NCI-H1436 treated with DMSO at 0.1 percent for 48 hours (cell line): ENCODE measurements around the gene CCDC187.
"Not testable (repeated sequence)": the region's sequence is repeated elsewhere in the genome, so short reads cannot be mapped to it uniquely, and the experiment has no call there.

Source experiments
- DNase-seq: peaks from one replicate; lab custom pipeline; 2025; lab: John Stamatoyannopoulos, UW

The CCDC187 gene

DNA sequence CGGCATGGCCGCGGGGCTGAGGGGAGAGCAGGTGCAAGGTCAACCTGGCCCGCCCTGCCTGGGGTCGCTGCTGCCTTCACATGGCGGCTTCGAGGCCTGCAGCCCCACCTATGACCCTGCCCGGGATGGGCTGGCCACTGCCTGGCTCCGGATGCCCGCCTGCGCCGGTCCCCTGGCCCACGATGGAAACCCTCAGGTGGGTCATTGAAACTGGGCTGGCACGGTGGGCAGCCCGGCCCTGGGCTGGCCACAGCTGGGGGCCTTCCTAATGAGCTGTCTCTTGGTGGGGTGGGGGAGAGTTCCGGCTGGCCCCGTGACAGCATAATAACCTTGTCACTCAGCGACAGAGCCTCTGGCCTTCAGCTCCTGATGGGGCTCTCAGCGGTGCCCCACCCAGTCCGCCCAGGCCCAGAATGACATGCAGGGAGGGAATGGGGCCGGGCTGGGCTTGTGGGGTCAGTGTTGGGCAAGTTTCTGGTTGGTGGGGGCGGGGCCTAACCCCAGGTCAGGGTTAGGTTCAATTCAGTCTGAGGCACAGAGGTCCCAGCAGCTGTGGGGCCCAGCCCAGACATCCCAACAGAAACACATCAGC is at the start of gene CCDC187:
TSS of gene CCDC187 (minus strand) at position 270 of the 592 bp plus-strand sequence. CDS start at position 6, 264 bp downstream.
- no peak for DNase-seq

GRCh38 chr9:136353088-136353487 is 49.2 kb upstream of the CCDC187 start:
- no peak for DNase-seq

- DNase-seq = no peak
These were observed 48.8 kb upstream of the CCDC187 start for GRCh38 chr9:136352682-136353081.

DNA sequence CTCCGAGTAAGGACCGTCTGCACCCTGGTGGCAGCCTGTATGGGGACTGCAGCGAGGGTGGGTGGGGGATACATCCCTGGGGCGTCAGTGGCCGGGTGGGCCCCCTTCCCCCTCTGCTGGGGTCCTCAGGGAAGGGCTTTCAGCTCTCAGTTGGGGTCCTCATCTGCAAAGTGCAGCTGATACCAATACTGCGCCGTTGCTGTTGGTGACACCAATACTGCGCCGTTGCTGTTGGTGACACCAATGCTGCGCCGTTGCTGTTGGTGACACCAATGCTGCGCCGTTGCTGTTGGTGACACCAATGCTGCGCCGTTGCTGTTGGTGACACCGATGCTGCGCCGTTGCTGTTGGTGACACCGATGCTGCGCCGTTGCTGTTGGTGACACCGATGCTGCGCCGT is 48.0 kb upstream of the CCDC187 start:
- DNase-seq = not testable (repeated sequence)

DNA sequence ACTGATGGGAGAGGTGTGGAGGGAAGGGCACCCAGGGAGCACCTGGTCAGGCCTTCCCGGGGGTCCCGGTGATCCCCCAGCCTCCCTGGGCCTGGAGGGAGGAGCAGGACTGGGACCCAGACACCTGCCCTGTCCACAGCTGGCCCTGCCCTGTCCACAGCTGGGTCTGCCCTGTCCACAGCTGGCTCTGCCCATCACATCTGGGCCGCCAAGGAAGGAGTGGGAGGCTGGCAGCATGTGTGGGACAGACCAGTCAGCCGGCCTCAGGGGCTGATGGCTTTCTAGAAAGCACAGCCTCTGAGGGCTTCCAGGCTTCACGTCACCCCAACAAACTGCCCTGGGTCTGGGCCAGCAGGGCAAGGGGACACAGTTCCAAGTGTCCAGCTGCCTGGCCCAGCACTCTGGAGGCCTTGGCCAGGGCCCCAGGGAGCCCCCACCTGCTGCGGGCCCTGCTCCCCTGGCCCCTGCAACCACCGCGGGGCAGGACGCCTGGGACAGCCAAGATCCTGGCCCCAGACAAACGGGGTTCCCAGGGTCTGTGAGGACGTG is 47.4 kb upstream of the CCDC187 start:
- DNase-seq = no peak

DNA sequence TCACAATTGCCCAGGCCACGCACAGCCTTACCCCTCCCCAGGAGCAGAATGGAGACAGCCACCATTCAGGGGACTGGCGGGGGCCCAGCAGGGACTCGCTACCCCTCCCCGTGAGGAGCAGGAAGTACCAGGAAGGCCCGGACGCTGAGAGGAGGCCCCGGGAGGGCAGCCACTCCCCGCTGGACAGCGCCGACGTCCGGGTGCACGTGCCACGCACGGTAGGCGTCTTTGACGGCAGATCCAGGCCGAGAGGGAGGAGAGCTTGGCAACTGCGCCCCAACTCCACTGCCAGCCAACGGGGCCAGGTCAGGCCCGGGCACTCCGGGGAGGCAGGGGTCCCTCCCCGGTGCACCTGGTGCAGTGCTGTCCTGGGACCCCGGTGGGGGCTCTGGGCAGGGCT is 45.7 kb upstream of the CCDC187 start:
- DNase-seq = no peak

- DNase-seq = no peak
These were observed 44.8 kb upstream of the CCDC187 start for GRCh38 chr9:136348691-136349090.

DNA sequence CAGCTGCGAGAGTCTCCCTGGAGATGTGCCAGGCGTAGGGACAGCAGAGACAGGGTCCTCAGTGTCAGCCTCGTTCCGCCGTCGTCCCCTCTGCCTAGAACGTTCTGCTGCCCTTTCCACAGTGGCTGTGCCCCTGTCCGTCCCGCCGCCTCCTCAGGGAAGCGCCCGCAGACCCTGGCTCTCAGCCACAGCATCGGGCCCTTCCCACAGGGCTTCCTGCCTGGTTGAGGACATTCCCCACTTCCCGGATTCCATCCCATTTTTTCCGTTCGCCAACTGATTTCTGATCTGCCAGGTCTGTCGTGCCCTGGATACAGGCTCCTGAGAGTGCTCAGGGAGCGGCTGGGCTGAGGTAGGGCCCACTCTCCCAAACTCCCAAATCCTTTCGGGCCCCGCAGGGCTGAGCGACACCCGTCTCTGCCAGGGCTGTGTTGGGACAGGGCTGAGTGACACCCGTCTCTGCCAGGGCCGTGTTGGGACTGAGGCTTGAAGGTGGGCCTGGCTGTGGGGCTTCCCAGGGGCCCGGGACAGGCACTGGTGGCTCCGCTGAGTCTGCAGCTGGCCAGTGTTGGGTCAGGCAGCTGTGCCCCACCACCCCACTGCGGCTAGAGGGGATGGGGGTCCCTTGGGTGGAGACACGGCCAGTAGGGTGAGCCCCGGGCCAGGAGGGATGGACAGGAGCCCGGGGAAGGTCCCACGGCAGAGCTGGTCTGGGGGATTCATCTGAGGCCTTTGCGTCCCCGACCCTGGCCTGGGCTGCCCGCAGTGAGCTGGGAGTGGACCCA is 43.8 kb upstream of the CCDC187 start:
- no peak for DNase-seq

- no peak for DNase-seq
These were observed 43.1 kb upstream of the CCDC187 start for GRCh38 chr9:136346927-136347465.

DNA sequence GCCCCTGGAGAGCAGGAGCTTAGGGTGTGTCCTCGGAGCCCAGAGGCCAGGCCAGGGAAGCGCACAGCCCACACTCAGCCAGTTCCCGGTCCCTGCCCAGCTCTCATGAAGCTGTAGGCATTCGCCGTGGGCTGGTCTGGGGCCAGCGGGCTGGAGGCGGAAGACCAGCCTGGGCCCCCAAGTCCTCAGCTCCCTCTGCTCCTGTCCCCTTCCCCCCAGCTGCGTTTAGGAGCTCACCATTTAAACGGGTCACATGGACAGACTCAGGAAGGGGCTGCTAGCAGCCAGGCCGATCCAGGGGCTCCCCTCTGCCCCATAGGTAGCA is 42.2 kb upstream of the CCDC187 start:
- no peak for DNase-seq

DNA sequence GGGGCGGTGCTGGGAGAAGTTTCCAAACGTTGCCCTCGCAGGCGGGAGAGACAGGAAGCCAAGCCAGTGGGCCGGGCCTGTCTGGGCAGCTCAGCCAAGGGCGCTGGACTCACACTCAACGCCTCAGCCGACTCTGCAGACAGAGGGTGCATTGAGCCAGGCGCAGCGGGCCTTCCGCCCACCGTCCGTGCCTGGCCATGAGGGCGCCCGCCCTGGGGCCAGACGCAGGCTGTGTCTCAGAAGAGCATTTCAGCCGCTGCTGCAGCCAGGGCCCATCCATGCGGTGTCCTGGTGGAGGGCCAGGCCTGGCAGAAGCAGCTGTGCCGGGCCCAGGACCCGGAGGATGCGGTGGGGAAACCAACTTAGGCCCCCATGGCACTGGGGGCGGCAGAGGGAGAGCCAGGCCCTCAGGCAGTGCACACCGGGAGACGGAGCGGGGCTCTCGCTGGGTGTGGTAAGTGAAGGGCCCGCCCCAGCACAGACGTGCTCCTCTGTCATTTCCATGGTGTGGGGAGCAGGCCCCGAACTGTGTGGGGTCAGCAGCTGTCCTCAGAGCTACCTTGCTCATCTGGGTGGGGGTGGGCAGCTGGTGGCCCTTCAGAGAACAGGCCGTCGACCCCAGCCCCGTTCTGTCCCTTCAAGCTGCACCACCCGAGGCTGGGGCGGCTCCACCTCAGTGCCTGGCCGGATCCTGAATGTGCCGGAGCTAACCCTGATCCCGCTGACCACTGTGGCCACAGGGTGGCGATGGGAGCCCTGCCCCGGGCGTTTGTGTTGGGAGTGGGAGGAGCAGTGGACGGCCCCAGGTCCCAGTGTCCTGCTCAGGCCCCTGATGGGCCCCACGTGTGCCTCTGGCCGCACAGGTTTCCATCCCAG is 41.6 kb upstream of the CCDC187 start:
- DNase-seq = no peak

DNA sequence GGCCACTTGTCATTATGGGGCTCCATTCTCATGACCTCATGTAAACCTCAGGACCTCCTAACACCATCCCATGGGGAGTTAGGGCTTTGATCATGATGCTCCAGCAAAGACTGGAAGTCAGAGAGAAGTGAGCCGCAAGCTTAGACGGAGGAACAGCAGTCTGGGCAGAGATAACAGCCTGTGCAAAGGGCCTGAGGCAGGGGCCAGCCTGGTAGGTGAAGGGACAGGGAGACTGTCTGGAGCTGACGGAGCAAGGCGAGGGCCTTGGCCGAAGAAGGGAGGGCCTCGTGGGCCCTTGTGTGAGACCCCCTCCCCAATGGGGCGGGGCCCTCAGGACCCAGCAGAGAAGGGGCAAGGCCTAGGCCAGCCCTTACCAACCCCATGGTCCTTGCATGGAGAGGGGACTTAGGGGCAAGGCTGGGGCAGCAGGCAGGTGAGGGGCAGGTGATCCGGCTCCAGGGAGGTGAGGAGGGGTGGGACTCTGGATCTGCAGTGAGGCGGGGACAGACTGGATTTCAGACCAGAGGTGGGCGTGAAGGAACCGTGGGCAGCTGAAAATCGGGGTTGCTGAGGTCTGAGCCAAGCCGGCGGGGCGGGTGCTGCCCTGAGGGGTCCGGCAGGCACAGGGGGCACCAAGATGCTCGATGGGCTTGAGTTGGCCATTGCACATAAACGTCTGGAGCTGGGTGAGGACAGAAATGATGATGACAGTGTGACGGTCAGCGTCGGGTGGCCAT is 40.8 kb upstream of the CCDC187 start:
- no peak for DNase-seq

DNA sequence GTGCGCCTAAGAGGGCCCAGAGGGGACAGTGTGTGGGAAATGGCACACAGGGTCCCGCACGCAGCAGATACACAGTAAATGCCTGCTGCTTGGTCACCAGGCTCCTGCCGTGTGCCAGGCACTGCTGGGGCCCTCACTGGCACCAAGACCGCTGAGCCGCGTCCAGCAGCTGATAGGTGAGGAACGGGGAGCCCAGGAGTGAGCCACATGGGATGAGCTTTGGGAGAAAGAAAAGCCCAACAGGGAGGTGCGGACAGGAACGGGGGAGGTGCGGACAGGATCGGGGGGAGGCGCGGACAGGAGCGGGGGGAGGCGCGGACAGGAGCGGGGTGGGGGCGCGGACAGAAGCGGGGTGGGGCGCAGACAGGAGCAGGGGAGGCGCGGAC is 40.0 kb upstream of the CCDC187 start:
- no peak for DNase-seq

GRCh38 chr9:136343121-136343883 is 39.4 kb upstream of the CCDC187 start:
- DNase-seq = no peak

- DNase-seq = no peak
These were observed 38.6 kb upstream of the CCDC187 start for GRCh38 chr9:136342181-136343120.

- no peak for DNase-seq
These were observed 37.9 kb upstream of the CCDC187 start for GRCh38 chr9:136341769-136342168.

- no peak for DNase-seq
These were observed 37.3 kb upstream of the CCDC187 start for GRCh38 chr9:136341042-136341655.

GRCh38 chr9:136340356-136341041 is 36.6 kb upstream of the CCDC187 start:
- no peak for DNase-seq

GRCh38 chr9:136339958-136340310 is 36.0 kb upstream of the CCDC187 start:
- no peak for DNase-seq
